H1 (cell line): ENCODE results near the gene FA2H. TPM values are rescaled to one million over a fixed set of nuclear protein-coding genes. Genes with fewer than 3 reads are reported as not detected.

Experiments
- CTCF ChIA-PET: fragments of 300-600 bp; sonication (Branson Sonifier 250); formaldehyde crosslinking; loops from one replicate; lab custom pipeline; 2021; ENCODE audit not compliant: partially characterized antibody; lab: Charles Lee
- POLR2A ChIA-PET: fragments of 300-600 bp; sonication (Branson Sonifier 250); formaldehyde crosslinking; loops from one replicate; lab custom pipeline; 2021; ENCODE audit warnings: inconsistent platforms; ENCODE audit not compliant: partially characterized antibody; lab: Charles Lee
- DNase-seq, 2 experiments: peaks; one replicate each; pipeline versions ENCODE4 v3.0.0 to v3.0.0-alpha.2; 2010 to 2022; ENCODE audit warnings: low spot score in 2 of 2, low read depth in 1 of 2, mixed read lengths in 1 of 2
- FAIRE-seq: peaks from 2 replicates; lab custom pipeline; 2011; peaks lifted over from hg19 to GRCh38; lab: Jason Lieb, UNC
- H2AFZ ChIP-seq: 2 replicates; pipeline ENCODE4 v1.8.1; 2012; ENCODE audit warnings: low read length, inconsistent platforms
- H2AK5ac ChIP-seq: 2 replicates; pipeline ENCODE4 v1.6.1; 2013; ENCODE audit warnings: low read depth, low read length
- H2BK120ac ChIP-seq: replicated peaks from 2 replicates; pipeline ENCODE3; 2013; ENCODE audit warnings: low read depth, low read length, inconsistent platforms
- H2BK12ac ChIP-seq: 2 replicates; pipeline ENCODE4 v1.6.1; 2013; ENCODE audit warnings: low read depth, low read length
- H2BK15ac ChIP-seq: 2 replicates; pipeline ENCODE4 v1.6.1; 2013; ENCODE audit warnings: low read length
- H2BK20ac ChIP-seq: 2 replicates; pipeline ENCODE4 v1.6.1; 2013; ENCODE audit warnings: low read length
- H2BK5ac ChIP-seq: 2 replicates; pipeline ENCODE4 v1.6.1; 2013; ENCODE audit warnings: low read depth, low read length
- H3K14ac ChIP-seq: 2 replicates; pipeline ENCODE4 v1.6.1; 2013; ENCODE audit warnings: inconsistent platforms; ENCODE audit not compliant: insufficient read length
- H3K18ac ChIP-seq: 2 replicates; pipeline ENCODE4 v1.6.1; 2013; ENCODE audit warnings: low read length; ENCODE audit errors: extremely low read depth
- H3K23ac ChIP-seq: 2 replicates; pipeline ENCODE4 v1.6.1; 2013; ENCODE audit warnings: inconsistent platforms; ENCODE audit not compliant: insufficient read length
- H3K23me2 ChIP-seq: 2 replicates; pipeline ENCODE4 v1.6.1; 2013; ENCODE audit warnings: low read depth, low read length
- H3K27ac ChIP-seq: 2 replicates; pipeline ENCODE4 v1.6.1; 2011; ENCODE audit warnings: low read depth, low read length, inconsistent platforms
- H3K27me3 ChIP-seq, 4 experiments: replicated peaks in 1 of 4; 1 replicate in 1 of 4; 2 replicates in 3 of 4; pipeline versions ENCODE4 v1.6.1 to v1.8.1; 2011 to 2013; ENCODE audit warnings: low read length in 3 of 4, mild to moderate bottlenecking in 3 of 4, inconsistent platforms in 2 of 4, mixed read lengths in 2 of 4, moderate library complexity in 1 of 4; ENCODE audit not compliant: control insufficient read depth in 3 of 4, insufficient read depth in 3 of 4; ENCODE audit errors: extremely low read depth in 1 of 4
- H3K36me3 ChIP-seq, 4 experiments: 2 replicates each; pipeline versions ENCODE4 v1.6.1 to v1.8.1; 2011 to 2013; ENCODE audit warnings: mild to moderate bottlenecking in 4 of 4, low read length in 3 of 4, moderate library complexity in 2 of 4, control low read depth in 1 of 4, inconsistent platforms in 1 of 4; ENCODE audit not compliant: insufficient read depth in 4 of 4, control insufficient read depth in 2 of 4
- H3K4ac ChIP-seq: replicated peaks from 2 replicates; pipeline ENCODE3; 2013; ENCODE audit warnings: low read length, low read depth, mixed read lengths, inconsistent platforms; ENCODE audit not compliant: insufficient read length
- H3K4me1 ChIP-seq, 4 experiments: replicated peaks in 1 of 4; 1 replicate in 1 of 4; 2 replicates in 3 of 4; pipeline versions ENCODE4 v1.6.1 to v1.8.1; 2011 to 2013; ENCODE audit warnings: low read length in 3 of 4, inconsistent platforms in 2 of 4, mixed read lengths in 1 of 4; ENCODE audit not compliant: insufficient read depth in 4 of 4, control insufficient read depth in 3 of 4
- H3K4me2 ChIP-seq, 2 experiments: 2 replicates each; pipeline versions ENCODE4 v1.6.1 to v1.8.1; 2011 to 2013; ENCODE audit warnings: low read depth in 2 of 2, low read length in 2 of 2, control low read depth in 1 of 2, inconsistent platforms in 1 of 2, mild to moderate bottlenecking in 1 of 2; ENCODE audit not compliant: insufficient read depth in 1 of 2
- H3K4me3 ChIP-seq, 4 experiments: fragments of 200-600, 300-600 bp in 1 of 4; sonication (generic), shearing (Covaris generic), sonication (Bioruptor Twin) in 1 of 4; 2 replicates each; pipeline versions ENCODE4 v1.5.1 to v1.8.1; 2011 to 2016; ENCODE audit warnings: low read length in 4 of 4, low read depth in 3 of 4, control low read depth in 2 of 4, inconsistent platforms in 2 of 4, mild to moderate bottlenecking in 2 of 4, mixed read lengths in 1 of 4, moderate library complexity in 1 of 4; ENCODE audit not compliant: insufficient read depth in 2 of 4; ENCODE audit errors: extremely low read depth in 1 of 4
- H3K56ac ChIP-seq: replicated peaks from 2 replicates; pipeline ENCODE3; 2013; ENCODE audit warnings: low read depth, mild to moderate bottlenecking, mixed read lengths, low read length, inconsistent platforms; ENCODE audit not compliant: insufficient read length
- H3K79me1 ChIP-seq: 2 replicates; pipeline ENCODE4 v1.6.1; 2013; ENCODE audit warnings: low read depth, low read length, control low read depth
- H3K79me2 ChIP-seq, 2 experiments: 2 replicates each; pipeline versions ENCODE4 v1.6.1 to v1.8.1; 2012 to 2013; ENCODE audit warnings: low read length in 2 of 2, mild to moderate bottlenecking in 2 of 2, inconsistent platforms in 1 of 2; ENCODE audit not compliant: insufficient read depth in 2 of 2, control insufficient read depth in 1 of 2
- H3K9ac ChIP-seq, 4 experiments: replicated peaks in 1 of 4; 1 replicate in 1 of 4; 2 replicates in 3 of 4; pipeline versions ENCODE4 v1.6.1 to v1.8.1; 2011 to 2013; ENCODE audit warnings: low read depth in 3 of 4, low read length in 3 of 4, control low read depth in 2 of 4, mild to moderate bottlenecking in 2 of 4, moderate library complexity in 2 of 4, inconsistent platforms in 1 of 4; ENCODE audit errors: extremely low read depth in 1 of 4
- H3K9me3 ChIP-seq, 2 experiments: 2 replicates each; pipeline versions ENCODE4 v1.6.1 to v1.8.1; 2012 to 2013; ENCODE audit warnings: mild to moderate bottlenecking in 2 of 2, moderate library complexity in 2 of 2, control low read depth in 1 of 2, inconsistent platforms in 1 of 2, low read depth in 1 of 2, low read length in 1 of 2, mixed read lengths in 1 of 2; ENCODE audit not compliant: insufficient read depth in 2 of 2
- H4K20me1 ChIP-seq, 2 experiments: replicated peaks in 1 of 2; 2 replicates each; pipeline versions ENCODE3 to v1.8.1; 2011 to 2013; ENCODE audit warnings: inconsistent platforms in 2 of 2, low read length in 2 of 2, mild to moderate bottlenecking in 1 of 2; ENCODE audit not compliant: insufficient read depth in 2 of 2, control insufficient read depth in 1 of 2
- H4K5ac ChIP-seq: 2 replicates; pipeline ENCODE4 v1.6.1; 2013; ENCODE audit warnings: low read length, low read depth, mixed read lengths, inconsistent platforms; ENCODE audit not compliant: insufficient read length
- H4K8ac ChIP-seq: 2 replicates; pipeline ENCODE4 v1.8.0; 2013; ENCODE audit warnings: mild to moderate bottlenecking, moderate library complexity, low read length, inconsistent platforms; ENCODE audit not compliant: insufficient read depth; ENCODE audit errors: extremely low read depth
- H4K91ac ChIP-seq: replicated peaks from 2 replicates; pipeline ENCODE3; 2013; ENCODE audit warnings: low read length, mixed read lengths, inconsistent platforms; ENCODE audit not compliant: insufficient read length
- POU5F1 ChIP-seq: IDR thresholded peaks from 2 replicates; pipeline ENCODE4 v1.6.1; 2011; ENCODE audit warnings: low read depth, mild to moderate bottlenecking, low read length, moderate library complexity
- WGBS, 2 experiments: shearing (Covaris generic) in 1 of 2; methylation state at CpG; one replicate each; pipeline versions ENCODE4 v1.1.6 to v1.1.7; 2013 to 2015; ENCODE audit warnings: low lambda C conversion rate in 2 of 2, mixed read lengths in 2 of 2, inconsistent platforms in 1 of 2, low coverage in 1 of 2, missing lambda C conversion rate in 1 of 2; ENCODE audit not compliant: insufficient replicate concordance in 2 of 2, insufficient coverage in 1 of 2, insufficient read length in 1 of 2; ENCODE audit errors: extremely low coverage in 1 of 2, missing lambda C conversion rate in 1 of 2; 5-methylcytosine and 5-hydroxymethylcytosine counted together
- polyA plus RNA-seq, 7 experiments: library from polyadenylated mRNA; depleted of rRNA in 3 of 7; stranded (reverse) in 5 of 7; unstranded in 2 of 7; fragments of >200 nt in 5 of 7; fragments of 200-250 nt in 2 of 7; gene quantifications; 1 replicate in 5 of 7; 2 replicates in 1 of 7; 4 replicates in 1 of 7; pipeline versions ENCODE4 v1.2.1 to v1.2.3, GENCODE V29; 2011 to 2013; ENCODE audit warnings: missing spikeins in 2 of 7, mixed read lengths in 2 of 7
- total RNA-seq: library from RNA; stranded (reverse); fragmentation: NEBNext Ultra II Directional; extraction: Animal tissue kit (Norgen Biotek cat#: 25700); gene quantifications from 2 replicates; pipeline ENCODE4 v1.2.1, GENCODE V29; 2021
- TF ChIP-seq, protein P1 (sequence below): IDR thresholded peaks from 2 replicates; pipeline ENCODE4 v1.6.1; 2012; ENCODE audit warnings: inconsistent platforms

Gene FA2H
- total and polyA plus RNA-seq, 2 of the 8 experiments (the other 6 are each of a cell fraction or from before 2014, with no cell fraction given): 2.1 to 2.5 TPM

- H3K56ac ChIP-seq: no peak overlapping the region
- H3K9me3 ChIP-seq: no peaks in the 10 kb centered on the region
- no peak overlapping the region for H3K9ac ChIP-seq
- H2BK20ac ChIP-seq: no peak overlapping the region
- H3K4me3 ChIP-seq: no peak overlapping the region
- H3K36me3 ChIP-seq: no peaks in the 10 kb centered on the region
- H3K79me2 ChIP-seq: no peaks in the 10 kb centered on the region
- H3K18ac ChIP-seq: no peak overlapping the region
- TF ChIP-seq POU5F1: no peak
- TF ChIP-seq, protein P1, sequence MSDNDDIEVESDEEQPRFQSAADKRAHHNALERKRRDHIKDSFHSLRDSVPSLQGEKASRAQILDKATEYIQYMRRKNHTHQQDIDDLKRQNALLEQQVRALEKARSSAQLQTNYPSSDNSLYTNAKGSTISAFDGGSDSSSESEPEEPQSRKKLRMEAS: no peak
- no peak overlapping the region for H4K5ac ChIP-seq
- H3K79me1 ChIP-seq: no peaks in the 10 kb centered on the region
- DNase-seq (no peak), FAIRE-seq (no peak)
- H2BK15ac ChIP-seq: no peak overlapping the region
- no peak overlapping the region for H3K4ac ChIP-seq
- no peak overlapping the region for H2AK5ac ChIP-seq
- ChIA-PET CTCF (interaction anchor here (1.0 to 2.0 kb wide), 4 partner anchors 23 to 42 kb away, joined by 3 to 8 read pairs (median 4); no protein-coding TSS in a partner anchor), POLR2A (interaction anchor here (1.2 kb wide), 1 partner anchor 17 kb away, joined by 3 read pairs; the partner anchor contains the start of gene MLKL)
- peaks cover 0 to 1% of the 10 kb centered on the region in 2 experiments for H4K20me1 ChIP-seq
- no peak overlapping the region for H4K91ac ChIP-seq
- no peak overlapping the region for H2BK5ac ChIP-seq
- H3K27me3 ChIP-seq: no peaks in the 10 kb centered on the region
- H4K8ac ChIP-seq: no peak overlapping the region
- H2BK120ac ChIP-seq: no peak overlapping the region
- no peak overlapping the region for H3K4me2 ChIP-seq
- 85% methylated on average over 11 of the region's 11 CpGs; no CpG with 5 or more reads in 1 of the 2 experiments for WGBS, 2 experiments
- no peak overlapping the region for H2AFZ ChIP-seq
- H3K4me1 ChIP-seq: no peaks in the 10 kb centered on the region
- no peak overlapping the region for H3K23ac ChIP-seq
- H3K27ac ChIP-seq: no peak overlapping the region; the same call in 1 of the 2 replicates
- no peak overlapping the region for H3K14ac ChIP-seq
- no peak overlapping the region for H2BK12ac ChIP-seq
- H3K23me2 ChIP-seq: no peaks in the 10 kb centered on the region
These were observed 92.1 kb downstream of the FA2H start for GRCh38 chr16:74682556-74682955.
